GM21447 (cell line): ENCODE measurements around the gene PLCE1.

Source experiments
- ATAC-seq: cut with Tn5 transposase; IDR thresholded peaks from one replicate; pipeline ENCODE4 v1.9.1; 2021; ENCODE audit not compliant: unreplicated experiment

PLCE1 gene

GRCh38 chr10:93993414-93993781 lies 333 bp upstream of the PLCE1 start:
- ATAC-seq: no peak

GRCh38 chr10:93994438-93994801 lies 689 bp downstream of the PLCE1 start:
- ATAC-seq: no peak

GRCh38 chr10:93995182-93995581 lies 1.5 kb downstream of the PLCE1 start:
- no peak for ATAC-seq

- ATAC-seq: no peak
These were observed 2.0 kb downstream of the PLCE1 start for GRCh38 chr10:93995598-93996271.

GRCh38 chr10:93996551-93996950 lies 2.8 kb downstream of the PLCE1 start:
- ATAC-seq: no peak

- no peak for ATAC-seq
These were observed 3.8 kb downstream of the PLCE1 start for GRCh38 chr10:93997546-93997945.

DNA sequence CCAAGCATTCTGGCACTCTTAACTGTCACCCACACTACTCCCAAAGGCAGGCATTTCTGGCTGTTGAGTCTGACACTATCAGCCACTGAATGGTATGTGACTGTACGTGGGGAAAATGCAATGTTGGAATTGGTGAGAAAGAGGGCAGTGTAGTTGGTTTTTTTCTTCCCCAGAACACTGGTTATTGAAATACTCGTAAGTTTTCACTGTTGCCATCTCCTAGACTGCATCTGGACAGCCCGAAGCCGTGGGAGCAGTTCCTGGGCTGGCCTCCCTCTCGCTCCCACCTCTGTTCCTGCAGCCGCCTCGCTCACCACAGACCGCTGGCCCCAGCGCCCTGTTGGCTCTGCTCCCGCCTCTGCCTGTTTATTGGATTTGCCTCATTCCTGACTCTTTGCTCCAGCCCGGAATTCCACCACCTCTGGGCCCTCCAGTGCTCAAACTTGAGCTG lies 5.7 kb downstream of the PLCE1 start:
- no peak for ATAC-seq

DNA sequence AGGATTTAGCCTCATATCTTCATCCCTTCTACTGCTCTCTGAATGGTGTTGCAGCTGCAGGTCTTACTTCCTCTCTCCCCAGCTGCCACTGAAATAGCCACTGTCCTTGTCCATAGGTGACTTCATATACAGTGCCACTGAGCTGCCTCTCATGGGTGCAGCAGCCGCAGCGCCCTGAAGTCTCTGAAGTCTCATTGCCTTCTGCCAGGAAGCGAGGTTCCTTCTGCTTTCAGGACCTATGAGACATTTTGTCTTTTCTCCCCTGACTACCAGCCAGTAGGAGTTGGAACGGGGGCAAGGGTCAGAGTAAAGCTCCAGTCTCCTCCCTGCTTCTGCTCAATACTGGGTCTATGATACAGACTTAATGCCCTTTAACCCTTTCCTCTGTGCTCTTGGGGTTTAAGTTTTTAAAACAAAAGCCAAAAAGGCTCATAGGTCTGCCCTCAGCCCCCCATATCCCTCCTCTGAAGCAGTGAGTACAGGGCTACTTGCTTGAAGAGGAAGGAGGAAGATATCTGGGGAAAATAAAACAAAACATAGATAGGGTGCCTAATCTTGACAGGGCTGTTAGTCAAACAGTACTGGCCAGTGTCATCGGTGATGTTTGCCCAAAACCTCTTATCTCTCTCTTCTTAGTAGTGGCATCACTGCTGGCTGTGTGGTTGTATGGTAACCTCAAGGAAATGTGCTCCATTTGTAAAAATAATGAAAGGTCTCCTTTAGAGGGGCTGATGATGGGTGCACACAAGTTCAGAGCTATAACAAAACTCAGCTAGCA lies 7.1 kb downstream of the PLCE1 start:
- no peak for ATAC-seq

DNA sequence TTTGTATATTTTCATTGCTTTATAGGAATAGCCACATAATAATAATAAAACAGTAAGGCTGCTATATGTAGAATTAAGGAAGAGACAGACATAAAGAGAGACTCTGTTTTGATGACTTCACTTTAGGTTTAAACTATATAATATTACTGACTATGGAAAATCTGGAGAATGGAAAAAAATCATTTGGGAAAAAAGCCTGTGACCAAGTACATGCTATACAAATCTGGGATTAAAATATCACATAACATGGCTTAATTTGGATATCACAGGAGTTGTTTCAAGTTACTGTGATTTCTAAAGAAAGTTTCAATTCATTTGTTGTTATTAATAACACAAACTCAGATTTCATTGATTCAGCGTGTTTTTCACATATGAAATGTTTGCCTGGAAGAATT lies 7.7 kb downstream of the PLCE1 start:
- ATAC-seq: no peak

DNA sequence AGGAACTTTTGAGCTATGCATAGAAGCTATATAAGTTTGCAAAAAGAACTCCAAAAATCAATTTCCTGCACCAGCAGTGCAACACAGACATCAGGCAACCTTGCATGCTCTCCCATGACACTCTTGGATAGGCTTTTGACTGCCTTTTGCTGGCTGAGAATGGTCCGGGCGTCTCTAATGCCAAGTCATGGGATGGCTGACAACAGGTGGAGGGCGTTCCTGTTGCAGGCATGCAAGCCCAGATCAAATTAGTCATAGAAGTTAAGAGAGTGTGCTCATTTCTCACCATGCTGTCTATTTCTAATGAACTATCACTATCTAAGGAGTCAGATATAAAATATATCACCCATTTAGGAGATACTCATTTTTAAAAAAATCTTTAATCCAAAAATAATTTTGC lies 8.4 kb downstream of the PLCE1 start:
- no peak for ATAC-seq

- ATAC-seq: no peak
These were observed 9.8 kb downstream of the PLCE1 start for GRCh38 chr10:94003488-94003887.

DNA sequence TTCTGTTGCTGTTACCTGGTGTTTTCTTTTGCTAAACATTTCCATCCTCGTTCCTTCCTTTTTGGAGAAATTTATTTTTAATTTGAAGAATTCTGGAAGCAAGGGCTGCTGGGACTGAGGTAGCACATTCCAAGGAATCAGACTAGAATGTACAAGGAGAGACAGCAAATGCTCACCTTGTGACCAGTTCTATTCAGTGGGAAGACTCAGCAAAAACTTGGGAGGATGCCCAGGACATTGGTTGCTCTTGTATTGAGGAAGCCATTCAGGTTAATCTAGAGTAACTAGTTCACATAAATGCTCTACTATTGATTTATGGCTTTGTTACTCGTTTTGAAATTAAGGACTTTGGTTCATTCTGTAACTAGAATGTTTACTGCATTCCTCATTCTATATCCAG lies 11.3 kb downstream of the PLCE1 start:
- no peak for ATAC-seq

GRCh38 chr10:94006591-94007550 lies 13.1 kb downstream of the PLCE1 start:
- ATAC-seq: no peak

- no peak for ATAC-seq
These were observed 14.8 kb downstream of the PLCE1 start for GRCh38 chr10:94008526-94008925.

GRCh38 chr10:94010116-94010515 lies 16.4 kb downstream of the PLCE1 start:
- ATAC-seq: no peak

- no peak for ATAC-seq
These were observed 17.2 kb downstream of the PLCE1 start for GRCh38 chr10:94010886-94011285.

DNA sequence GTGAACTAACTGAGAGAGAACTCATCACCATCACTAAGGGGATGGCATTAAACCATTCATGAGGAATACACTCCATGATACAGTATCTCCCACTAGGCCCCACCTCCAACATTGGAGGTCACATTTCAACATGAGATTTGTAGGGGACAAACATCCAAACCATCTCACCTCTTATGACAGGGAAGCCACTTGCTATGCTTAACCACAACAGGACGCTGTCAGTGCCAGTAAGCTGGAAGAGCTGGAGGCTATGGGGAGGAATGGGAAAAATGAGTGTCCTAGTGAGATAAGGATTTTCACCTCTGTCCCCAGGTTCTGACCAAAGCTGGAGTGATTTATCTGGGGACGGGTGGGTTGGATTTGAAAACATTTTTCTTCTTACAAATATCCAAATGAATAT lies 17.6 kb downstream of the PLCE1 start:
- no peak for ATAC-seq

DNA sequence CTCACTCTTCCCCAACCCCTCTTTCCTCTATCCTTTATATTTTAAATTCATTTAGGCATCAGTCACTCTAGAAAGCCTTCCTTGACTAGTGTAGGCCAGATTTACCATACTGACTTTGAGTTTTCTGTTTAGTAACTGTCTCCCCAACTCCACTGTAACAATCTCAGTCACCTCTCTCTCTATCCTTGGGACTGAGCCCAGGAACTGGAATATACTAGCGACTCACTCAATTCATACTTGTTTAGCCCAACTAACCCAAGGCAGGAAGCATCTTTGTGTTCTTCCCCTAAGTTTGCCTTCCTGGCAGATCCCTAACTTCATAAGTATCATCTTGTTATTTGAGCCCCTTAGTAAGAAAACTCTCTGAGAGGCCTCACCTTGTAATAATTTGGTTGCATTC lies 19.1 kb downstream of the PLCE1 start:
- no peak for ATAC-seq

DNA sequence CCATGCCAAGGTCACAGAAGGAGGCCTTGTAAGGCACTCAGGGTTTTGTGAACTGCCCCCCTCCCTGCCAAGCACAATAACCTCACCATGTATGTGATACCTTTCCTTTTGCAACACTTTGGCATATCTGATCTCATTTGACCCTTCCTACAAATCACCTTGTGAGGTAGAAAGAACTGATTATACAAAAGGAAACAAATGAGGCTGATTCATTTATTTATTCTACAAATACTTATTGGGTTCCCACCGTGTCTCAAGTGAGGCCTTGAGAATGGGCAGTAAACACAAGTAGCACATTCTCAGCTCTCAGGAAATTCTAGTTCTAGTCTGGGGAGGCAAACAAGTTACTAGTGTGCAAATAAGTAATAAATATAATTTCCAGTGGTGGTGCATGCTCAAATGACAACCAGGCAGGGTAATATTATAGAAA lies 19.6 kb downstream of the PLCE1 start:
- no peak for ATAC-seq

GRCh38 chr10:94014304-94014703 lies 20.6 kb downstream of the PLCE1 start:
- ATAC-seq: no peak
